Heart left ventricle (tissue), 13 donors: ENCODE measurements around the gene PDRG1.

Source experiments
- POLR2A ChIP-seq, 2 donors: fragments of 450-650 bp; IDR thresholded peaks; one replicate each; pipeline ENCODE4 v1.6.1; 2017; ENCODE audit warnings: antibody characterized with exemption in 2 of 2, mild to moderate bottlenecking in 2 of 2, moderate library complexity in 2 of 2
- TF ChIP-seq, protein P1 (sequence below), 12 donors: fragments of 200-600 bp; sonication (generic) in 4 of 12; IDR thresholded peaks; one replicate each; pipeline versions ENCODE4 v1.5.0 to v1.8.0; 2018 to 2022; ENCODE audit warnings: antibody characterized with exemption in 12 of 12, mild to moderate bottlenecking in 5 of 12
- donor health status: ischemic (EF 13 %, LVEDD 7.1; RV severe dilation, severe dysfunction).
- donor health status: DM: no; HTN: yes; CAD: no.
- donor health status: DM: no; HTN: no; CAD: no.
- donor health status: ischemic (EF 25% LVEDD 6.9; RV normal size, moderate dysfunction).
- donor health status: ischemic (EF 25% LVEDD 5.7; RV mildly dilated, moderate dysfunction).
- donor health status: ischemic (EF 35%, LVEDD 5.7; RV mildly dilated, moderate dysfunction).
- donor health status: nonischemic (EF 11% LVEDD 7.7; RV severe dilation, severe dysfunction).
- donor health status: DM: yes; HTN: yes; CAD: no.
- donor health status: PGD.
- donor health status: ischemic (EF 29% LVEDD 5.4; RV normal size, mild dysfunction).
- donor health status: nonischemic (EF 23%, LVEDD 6.1; RV moderate dilation, normal function).

DNA sequence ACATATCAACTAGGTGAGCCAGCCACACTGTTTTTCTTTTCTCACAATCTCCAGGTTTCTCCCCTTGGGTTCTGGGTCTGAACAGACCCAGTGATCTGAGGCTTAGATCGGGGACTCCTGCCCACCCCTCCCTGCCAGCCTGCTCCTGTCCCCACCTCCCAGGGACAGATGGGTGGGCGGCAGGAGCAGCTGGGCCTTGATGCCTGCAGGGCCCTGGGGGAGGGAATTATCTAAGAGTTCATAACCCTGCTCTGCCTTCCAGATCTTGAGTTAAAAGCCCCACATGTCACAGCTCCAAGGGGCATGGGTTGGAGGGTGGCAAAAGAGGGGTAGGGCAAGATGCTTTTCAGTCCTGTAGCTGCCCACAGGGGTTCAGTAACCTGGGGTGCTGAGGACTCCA lies 10.9 kb upstream of the PDRG1 start:
- TF ChIP-seq, protein P1, sequence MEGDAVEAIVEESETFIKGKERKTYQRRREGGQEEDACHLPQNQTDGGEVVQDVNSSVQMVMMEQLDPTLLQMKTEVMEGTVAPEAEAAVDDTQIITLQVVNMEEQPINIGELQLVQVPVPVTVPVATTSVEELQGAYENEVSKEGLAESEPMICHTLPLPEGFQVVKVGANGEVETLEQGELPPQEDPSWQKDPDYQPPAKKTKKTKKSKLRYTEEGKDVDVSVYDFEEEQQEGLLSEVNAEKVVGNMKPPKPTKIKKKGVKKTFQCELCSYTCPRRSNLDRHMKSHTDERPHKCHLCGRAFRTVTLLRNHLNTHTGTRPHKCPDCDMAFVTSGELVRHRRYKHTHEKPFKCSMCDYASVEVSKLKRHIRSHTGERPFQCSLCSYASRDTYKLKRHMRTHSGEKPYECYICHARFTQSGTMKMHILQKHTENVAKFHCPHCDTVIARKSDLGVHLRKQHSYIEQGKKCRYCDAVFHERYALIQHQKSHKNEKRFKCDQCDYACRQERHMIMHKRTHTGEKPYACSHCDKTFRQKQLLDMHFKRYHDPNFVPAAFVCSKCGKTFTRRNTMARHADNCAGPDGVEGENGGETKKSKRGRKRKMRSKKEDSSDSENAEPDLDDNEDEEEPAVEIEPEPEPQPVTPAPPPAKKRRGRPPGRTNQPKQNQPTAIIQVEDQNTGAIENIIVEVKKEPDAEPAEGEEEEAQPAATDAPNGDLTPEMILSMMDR (IDR thresholded peaks at IDR 0.05) = no peak
- TF ChIP-seq POLR2A (IDR thresholded peaks at IDR 0.05) = no peak
